NB4 (cell line): ENCODE results near the gene NYNRIN.
A peak's percentile ranks its signal among the peaks of the same experiment; 100 is the strongest.

ENCODE experiments used
- DNase-seq: peaks from one replicate; pipeline ENCODE4 v3.0.0; 2010; ENCODE audit warnings: low read depth
- H3K4me3 ChIP-seq: one replicate; pipeline ENCODE4 v1.5.1; 2011; ENCODE audit warnings: mild to moderate bottlenecking, low read depth, low read length, moderate library complexity
- MYC ChIP-seq: IDR thresholded peaks from 2 replicates; pipeline ENCODE4 v1.6.1; 2011; ENCODE audit warnings: low read depth, low read length
- POLR2A ChIP-seq: IDR thresholded peaks from 2 replicates; pipeline ENCODE4 v1.6.1; 2011; ENCODE audit warnings: mild to moderate bottlenecking; ENCODE audit not compliant: insufficient read length; ENCODE audit errors: extremely low read depth
- TF ChIP-seq, protein P1 (sequence below): IDR thresholded peaks from 2 replicates; pipeline ENCODE4 v1.6.1; 2011; ENCODE audit warnings: low read depth, low read length
- TF ChIP-seq, protein P2 (sequence below): IDR thresholded peaks from one replicate; pipeline ENCODE4 v1.5.1; 2012; ENCODE audit warnings: low read depth, low read length

The NYNRIN gene

DNA sequence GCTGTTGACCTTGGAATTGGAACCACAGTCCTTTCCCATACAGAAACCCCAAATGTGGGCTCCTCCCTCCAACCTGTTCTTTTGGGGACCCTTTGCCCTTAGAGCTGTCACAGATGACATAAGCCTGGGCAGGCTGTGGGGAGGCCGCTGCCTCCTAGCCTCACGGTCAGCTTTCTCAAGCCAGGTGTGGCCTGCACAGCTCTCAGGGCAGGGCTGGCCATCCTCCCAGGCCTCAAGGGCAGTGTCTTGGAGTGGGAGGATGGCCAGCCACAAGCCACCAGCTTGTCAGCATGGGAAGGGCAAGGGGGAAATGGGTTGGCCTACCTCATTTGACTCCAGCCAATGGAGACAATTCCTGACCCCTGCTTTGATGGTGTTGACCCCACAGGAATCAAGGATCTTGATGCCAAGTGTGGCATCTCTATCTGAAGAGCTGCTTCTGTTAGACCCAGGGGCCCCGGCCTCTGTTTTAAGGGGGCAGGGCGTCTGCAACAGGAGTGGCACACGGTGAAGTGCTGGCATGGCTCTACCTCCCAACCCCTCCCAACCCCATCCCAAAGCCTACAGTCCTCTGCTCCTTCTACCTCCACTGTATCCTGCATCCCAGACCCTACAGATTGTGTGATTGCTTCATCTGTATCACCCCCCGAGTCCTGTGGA, 19.2 kb downstream of the NYNRIN start:
- no peak for DNase-seq
- TF ChIP-seq, protein P1, sequence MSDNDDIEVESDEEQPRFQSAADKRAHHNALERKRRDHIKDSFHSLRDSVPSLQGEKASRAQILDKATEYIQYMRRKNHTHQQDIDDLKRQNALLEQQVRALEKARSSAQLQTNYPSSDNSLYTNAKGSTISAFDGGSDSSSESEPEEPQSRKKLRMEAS, result no peak
- no peak overlapping the region for H3K4me3 ChIP-seq

DNA sequence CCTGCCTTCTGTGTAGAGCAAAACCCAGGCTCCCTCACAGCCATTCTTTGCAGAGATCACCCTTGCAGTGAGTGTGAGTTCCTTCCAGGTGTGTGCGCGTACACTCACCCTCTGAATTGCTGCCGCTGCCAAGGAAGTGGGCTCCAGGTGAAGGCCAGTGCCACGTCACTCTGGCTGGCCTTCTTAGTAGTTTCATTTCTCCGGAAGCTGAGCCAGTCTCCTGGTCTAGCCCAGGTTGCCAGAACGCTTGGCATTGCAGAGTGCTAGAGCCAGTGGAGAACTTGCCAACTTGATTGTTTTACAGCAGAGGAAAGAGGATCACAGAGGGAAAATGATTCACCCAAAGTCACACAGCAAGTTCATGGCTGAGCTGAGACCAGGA, 19.7 kb downstream of the NYNRIN start:
- H3K4me3 ChIP-seq, result no peak overlapping the region
- no peak for DNase-seq
- TF ChIP-seq MYC (no peak), POLR2A (no peak)
- TF ChIP-seq, protein P1, result no peak
- TF ChIP-seq, protein P2, sequence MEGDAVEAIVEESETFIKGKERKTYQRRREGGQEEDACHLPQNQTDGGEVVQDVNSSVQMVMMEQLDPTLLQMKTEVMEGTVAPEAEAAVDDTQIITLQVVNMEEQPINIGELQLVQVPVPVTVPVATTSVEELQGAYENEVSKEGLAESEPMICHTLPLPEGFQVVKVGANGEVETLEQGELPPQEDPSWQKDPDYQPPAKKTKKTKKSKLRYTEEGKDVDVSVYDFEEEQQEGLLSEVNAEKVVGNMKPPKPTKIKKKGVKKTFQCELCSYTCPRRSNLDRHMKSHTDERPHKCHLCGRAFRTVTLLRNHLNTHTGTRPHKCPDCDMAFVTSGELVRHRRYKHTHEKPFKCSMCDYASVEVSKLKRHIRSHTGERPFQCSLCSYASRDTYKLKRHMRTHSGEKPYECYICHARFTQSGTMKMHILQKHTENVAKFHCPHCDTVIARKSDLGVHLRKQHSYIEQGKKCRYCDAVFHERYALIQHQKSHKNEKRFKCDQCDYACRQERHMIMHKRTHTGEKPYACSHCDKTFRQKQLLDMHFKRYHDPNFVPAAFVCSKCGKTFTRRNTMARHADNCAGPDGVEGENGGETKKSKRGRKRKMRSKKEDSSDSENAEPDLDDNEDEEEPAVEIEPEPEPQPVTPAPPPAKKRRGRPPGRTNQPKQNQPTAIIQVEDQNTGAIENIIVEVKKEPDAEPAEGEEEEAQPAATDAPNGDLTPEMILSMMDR, result no peak

DNA sequence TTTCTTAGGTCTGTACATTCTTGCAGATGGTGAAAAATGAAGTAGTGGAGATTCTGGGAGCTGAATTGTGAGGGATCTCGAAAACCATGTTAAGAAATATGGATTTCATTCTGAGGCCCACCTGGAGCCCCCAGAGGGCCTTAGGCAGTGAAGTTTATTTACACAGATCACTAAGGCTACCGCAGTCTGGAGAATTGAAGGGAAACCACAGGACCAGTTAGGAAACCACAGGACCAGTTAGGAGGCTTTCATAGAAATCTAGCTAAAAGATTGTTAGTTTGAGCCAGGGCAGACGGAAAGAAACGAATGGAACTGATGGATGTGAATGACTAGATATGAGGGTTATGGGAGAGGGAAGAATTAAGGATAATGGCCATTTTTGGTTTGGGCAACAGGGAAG, 23.5 kb downstream of the NYNRIN start:
- H3K4me3 ChIP-seq, result no peak overlapping the region
- TF ChIP-seq MYC, result no peak
- TF ChIP-seq, protein P1, result no peak
- TF ChIP-seq, protein P2, result no peak
- no peak for TF ChIP-seq POLR2A
- peak; percentile 52 for DNase-seq

DNA sequence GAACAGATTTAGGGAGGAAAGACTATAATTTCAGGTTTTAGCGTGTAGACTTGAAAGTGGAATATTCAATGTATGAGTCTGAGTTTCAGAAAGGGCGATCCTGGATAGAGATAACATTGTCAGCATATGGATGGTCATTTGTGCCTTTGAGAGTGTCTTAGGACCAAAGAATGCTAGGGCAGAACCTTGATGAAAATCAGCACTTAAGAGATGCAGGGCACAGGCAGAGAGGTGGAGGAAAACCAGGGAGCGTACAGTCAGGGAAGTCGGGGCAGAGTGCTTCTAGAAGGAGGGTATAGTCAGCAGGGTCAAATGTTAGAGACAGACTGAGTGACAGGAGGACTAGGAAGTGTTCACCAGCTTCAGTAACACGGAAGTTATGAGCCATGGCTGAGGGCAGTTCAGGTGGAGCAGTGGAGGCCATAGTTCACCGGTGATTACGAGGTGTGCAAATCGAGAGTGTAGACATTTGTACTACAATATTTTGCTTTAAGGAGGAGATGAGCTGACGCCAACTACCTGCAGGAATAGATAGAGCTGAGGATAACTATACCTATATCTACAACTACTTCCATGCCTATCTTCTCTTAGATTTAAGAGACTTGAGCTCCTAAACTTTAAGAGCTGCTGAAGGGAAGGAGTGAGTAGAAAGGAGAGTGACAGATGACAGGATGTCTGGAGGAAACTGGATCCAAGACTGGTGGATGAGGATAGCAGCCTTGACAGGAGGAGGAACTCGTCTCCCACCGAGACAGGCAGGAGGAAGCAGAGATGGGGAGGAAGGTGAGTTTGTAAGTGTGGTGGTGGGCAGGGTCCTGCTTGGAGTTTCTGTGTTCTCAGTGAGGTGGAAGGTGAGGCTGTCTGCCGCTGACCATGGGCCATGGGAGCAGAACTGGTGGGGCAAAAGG, 24.1 kb downstream of the NYNRIN start:
- H3K4me3 ChIP-seq, result no peak overlapping the region
- TF ChIP-seq MYC (no peak), POLR2A (no peak)
- TF ChIP-seq, protein P1, result no peak
- TF ChIP-seq, protein P2, result no peak

DNA sequence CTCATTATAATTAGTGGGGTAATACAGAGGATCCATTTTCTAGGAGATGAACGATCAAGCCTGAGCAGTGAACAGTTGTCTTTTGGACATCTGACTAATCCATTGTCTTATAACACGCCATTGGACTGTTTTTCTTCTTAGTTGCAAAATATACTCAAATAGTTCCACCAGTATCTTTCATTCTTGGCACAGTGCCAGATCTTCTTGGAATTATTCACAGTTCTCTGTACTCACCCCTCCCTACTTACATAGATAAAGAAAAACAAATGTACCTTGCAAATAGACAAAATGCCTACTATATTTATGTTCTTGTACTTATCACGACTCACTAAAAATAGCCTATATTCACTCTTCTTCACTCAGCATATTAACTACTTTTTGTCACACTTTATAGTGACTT, 26.9 kb downstream of the NYNRIN start:
- H3K4me3 ChIP-seq, result no peak overlapping the region
- TF ChIP-seq, protein P2, result no peak
- no peak for TF ChIP-seq MYC
- no peak for TF ChIP-seq POLR2A
- TF ChIP-seq, protein P1, result no peak
- no peak for DNase-seq

More for the DNA sequence above, 24.1 kb downstream of the NYNRIN start:
- DNase-seq, result no peak
